LNCaP clone FGC (cell line): ENCODE measurements around the gene CEBPZOS.
A peak's percentile ranks its signal among the peaks of the same experiment; 100 is the strongest.

Experiments used
- DNase-seq: peaks from one replicate; pipeline ENCODE4 v3.0.0-alpha.2; 2011; ENCODE audit warnings: low read depth
- H3K4me3 ChIP-seq: 2 replicates; pipeline ENCODE4 v1.5.1; 2011; ENCODE audit warnings: mild to moderate bottlenecking, low read depth, low read length, control low read depth
- CTCF ChIP-seq: IDR thresholded peaks from 2 replicates; pipeline ENCODE4 v1.5.1; 2012; ENCODE audit warnings: mild to moderate bottlenecking; ENCODE audit not compliant: control insufficient read depth, insufficient read depth; ENCODE audit errors: extremely low read depth

The CEBPZOS gene

GRCh38 chr2:37232131-37232933 is 36.0 kb downstream of the CEBPZOS start:
- peak overlapping the region; percentile 75 for H3K4me3 ChIP-seq
- DNase-seq, result no peak
- no peak for TF ChIP-seq CTCF

GRCh38 chr2:37243435-37243834 is 47.1 kb downstream of the CEBPZOS start:
- no peak for DNase-seq
- no peak overlapping the region for H3K4me3 ChIP-seq
- TF ChIP-seq CTCF, result no peak

GRCh38 chr2:37244017-37244416 is 47.7 kb downstream of the CEBPZOS start:
- no peak for DNase-seq
- no peak overlapping the region for H3K4me3 ChIP-seq
- no peak for TF ChIP-seq CTCF

GRCh38 chr2:37244755-37245154 is 48.5 kb downstream of the CEBPZOS start:
- TF ChIP-seq CTCF, result no peak

GRCh38 chr2:37246205-37246604 is 49.9 kb downstream of the CEBPZOS start:
- no peak overlapping the region for H3K4me3 ChIP-seq
- no peak for DNase-seq
- TF ChIP-seq CTCF, result no peak

More at GRCh38 chr2:37244755-37245154, 48.5 kb downstream of the CEBPZOS start:
- no peak overlapping the region for H3K4me3 ChIP-seq
- DNase-seq, result no peak

GRCh38 chr2:37250869-37251740 is 54.8 kb downstream of the CEBPZOS start:
- no peak for TF ChIP-seq CTCF
- H3K4me3 ChIP-seq, result no peak overlapping the region
- DNase-seq, result no peak
